GM12875 (cell line): ENCODE measurements around the gene DIP2A.

Source experiments
- H3K4me3 ChIP-seq: one replicate; pipeline ENCODE4 v1.5.1; 2011; ENCODE audit warnings: low read depth, low read length, control low read depth
- CTCF ChIP-seq: IDR thresholded peaks from 2 replicates; pipeline ENCODE4 v1.5.1; 2011; ENCODE audit warnings: low read depth, mild to moderate bottlenecking, control low read depth, inconsistent platforms, low read length, moderate library complexity, borderline replicate concordance; ENCODE audit not compliant: insufficient read depth

Gene DIP2A

GRCh38 chr21:46492851-46493250, 34.2 kb downstream of the DIP2A start:
- H3K4me3 ChIP-seq = no peak overlapping the region
- TF ChIP-seq CTCF = no peak

- H3K4me3 ChIP-seq = no peak overlapping the region
- TF ChIP-seq CTCF = no peak
These were observed 35.1 kb downstream of the DIP2A start for GRCh38 chr21:46493828-46494227.

- TF ChIP-seq CTCF = no peak
- H3K4me3 ChIP-seq = no peak overlapping the region
These were observed 39.8 kb downstream of the DIP2A start for GRCh38 chr21:46498335-46499050.

GRCh38 chr21:46500224-46500861, 41.7 kb downstream of the DIP2A start:
- no peak overlapping the region for H3K4me3 ChIP-seq
- no peak for TF ChIP-seq CTCF

- TF ChIP-seq CTCF = 0 out of 2 replicates have a peak, but pooled peaks have one; percentile 4
- no peak overlapping the region for H3K4me3 ChIP-seq
These were observed 45.3 kb downstream of the DIP2A start for GRCh38 chr21:46503922-46504550.

- TF ChIP-seq CTCF = no peak
- no peak overlapping the region for H3K4me3 ChIP-seq
These were observed 46.0 kb downstream of the DIP2A start for GRCh38 chr21:46504666-46505065.
